ENCODE data around the gene NDRG4. TPM values are rescaled to one million over a fixed set of nuclear protein-coding genes. Genes with fewer than 3 reads are reported as not detected.

NDRG4 gene
- total RNA-seq, 2 experiments from 2014 or later, result 0.83 to 1.2 TPM

GRCh38 chr16:58532414-58532813 lies 32.5 kb downstream of the NDRG4 start:
- Mint-ChIP-seq H3K4me1 (peaks cover 4% of the 10 kb centered on the region), H3K9me3 (no peaks in the 10 kb centered on the region)
- CTCF ChIA-PET, result interaction anchor here (2.6 kb wide), 1 partner anchor 14 kb away, joined by 5 read pairs; no protein-coding TSS in a partner anchor

GRCh38 chr16:58533751-58534470 lies 34.0 kb downstream of the NDRG4 start:
- Mint-ChIP-seq H3K4me1 (peaks cover 15% of the 10 kb centered on the region), H3K27me3 (no peaks in the 10 kb centered on the region), H3K9me3 (no peaks in the 10 kb centered on the region), H3K36me3 (ENCODE audit: low read depth) (peaks cover 77% of the 10 kb centered on the region), H3K27ac (no peak overlapping the region), H3K4me3 (no peak overlapping the region)
- POLR2A ChIA-PET, result no interaction called here
- DNase-seq, result no peak
- CTCF ChIA-PET, result no interaction called here

More at GRCh38 chr16:58532414-58532813, 32.5 kb downstream of the NDRG4 start:
- Mint-ChIP-seq H3K36me3 (ENCODE audit: low read depth) (peaks cover 69% of the 10 kb centered on the region), H3K27me3 (no peaks in the 10 kb centered on the region), H3K4me3 (no peak overlapping the region), H3K27ac (no peak overlapping the region)
- no peak for DNase-seq
- POLR2A ChIA-PET, result interaction anchor here (0.8 kb wide), 1 partner anchor 12 kb away, joined by 3 read pairs; no protein-coding TSS in a partner anchor

GRCh38 chr16:58535100-58535499 lies 35.2 kb downstream of the NDRG4 start:
- Mint-ChIP-seq H3K4me1 (peaks cover 15% of the 10 kb centered on the region), H3K27ac (no peak overlapping the region), H3K9me3 (no peaks in the 10 kb centered on the region), H3K36me3 (ENCODE audit: low read depth) (peaks cover 84% of the 10 kb centered on the region), H3K27me3 (no peaks in the 10 kb centered on the region), H3K4me3 (no peak overlapping the region)
- no peak for DNase-seq
- CTCF ChIA-PET, result no interaction called here
- POLR2A ChIA-PET, result no interaction called here

DNA sequence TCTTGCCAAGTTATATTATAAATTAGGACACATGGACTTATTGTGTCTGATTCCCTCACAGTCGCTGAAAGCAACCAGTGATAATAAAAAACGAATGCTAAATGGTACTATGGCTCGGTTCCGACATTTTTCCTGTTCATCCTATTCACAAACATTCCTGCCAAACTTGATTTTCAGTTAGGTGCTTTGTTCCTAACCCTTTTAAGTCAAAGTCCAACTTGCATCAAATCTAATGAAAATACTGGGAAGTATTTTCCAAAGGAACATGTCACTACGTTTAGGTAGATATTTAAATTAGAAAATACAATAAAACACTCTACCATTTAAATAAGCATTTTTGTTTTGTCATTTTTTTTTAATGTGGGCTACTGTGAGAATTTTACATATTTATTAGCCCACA lies 36.3 kb downstream of the NDRG4 start:
- Mint-ChIP-seq H3K27me3 (no peaks in the 10 kb centered on the region), H3K9me3 (no peaks in the 10 kb centered on the region), H3K4me3 (no peak overlapping the region), H3K4me1 (peaks cover 15% of the 10 kb centered on the region), H3K27ac (no peak overlapping the region), H3K36me3 (ENCODE audit: low read depth) (peaks cover 80% of the 10 kb centered on the region)
- ChIA-PET CTCF (no interaction called here), POLR2A (no interaction called here)
- no peak for DNase-seq

DNA sequence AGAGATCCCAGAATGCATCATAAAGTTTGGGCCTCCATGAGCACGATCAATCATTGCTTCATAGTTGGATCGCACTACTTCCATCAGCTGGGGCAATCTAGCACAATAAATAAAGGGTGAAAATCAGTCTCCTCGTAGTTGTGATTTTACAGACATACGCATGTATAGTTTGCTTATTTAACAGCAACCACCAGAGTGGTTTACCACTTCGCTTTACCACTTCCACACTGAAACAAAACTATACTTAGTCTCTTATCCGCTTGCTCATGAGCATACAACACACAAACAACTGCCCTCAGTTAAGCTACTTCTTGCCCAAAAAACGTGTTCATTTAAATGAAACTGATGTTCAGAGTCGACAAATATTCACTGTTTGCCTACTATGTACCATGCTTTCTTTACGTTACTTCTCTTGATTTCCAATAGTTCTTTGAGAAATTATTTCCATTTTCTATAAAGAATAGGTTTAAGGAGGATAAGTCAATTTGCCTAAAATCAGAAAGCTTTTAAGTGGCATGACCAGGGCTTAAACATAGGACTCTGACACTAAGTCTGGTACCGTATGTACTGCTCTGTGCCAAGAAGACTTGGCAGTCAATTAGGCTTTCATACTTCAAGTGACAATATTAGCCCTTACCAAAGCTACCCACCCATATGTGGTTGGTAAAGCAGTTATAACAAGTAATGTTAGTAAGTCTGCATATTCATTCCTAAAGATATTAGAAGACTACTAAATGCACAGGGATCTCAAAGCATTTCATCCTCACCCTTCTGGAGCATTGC lies 37.4 kb downstream of the NDRG4 start:
- Mint-ChIP-seq H3K27ac (no peak overlapping the region), H3K4me3 (no peak overlapping the region), H3K9me3 (no peaks in the 10 kb centered on the region), H3K27me3 (no peaks in the 10 kb centered on the region), H3K4me1 (peaks cover 15% of the 10 kb centered on the region), H3K36me3 (ENCODE audit: low read depth) (peaks cover 80% of the 10 kb centered on the region)
- no peak for DNase-seq
- ChIA-PET CTCF (interaction anchor here (0.6 to 0.8 kb wide), 2 partner anchors 17 to 122 kb away, joined by 3 read pairs; no protein-coding TSS in a partner anchor), POLR2A (interaction anchor here (0.9 kb wide), 1 partner anchor 19 kb away, joined by 3 read pairs; no protein-coding TSS in a partner anchor)

- Mint-ChIP-seq H3K27ac (no peak overlapping the region), H3K4me1 (peaks cover 15% of the 10 kb centered on the region), H3K27me3 (no peaks in the 10 kb centered on the region), H3K4me3 (no peak overlapping the region), H3K9me3 (no peaks in the 10 kb centered on the region), H3K36me3 (ENCODE audit: low read depth) (peaks cover 87% of the 10 kb centered on the region)
- DNase-seq, result no peak
- POLR2A ChIA-PET, result no interaction called here
- CTCF ChIA-PET, result no interaction called here
Observed at GRCh38 chr16:58541711-58542110, 41.8 kb downstream of the NDRG4 start.

DNA sequence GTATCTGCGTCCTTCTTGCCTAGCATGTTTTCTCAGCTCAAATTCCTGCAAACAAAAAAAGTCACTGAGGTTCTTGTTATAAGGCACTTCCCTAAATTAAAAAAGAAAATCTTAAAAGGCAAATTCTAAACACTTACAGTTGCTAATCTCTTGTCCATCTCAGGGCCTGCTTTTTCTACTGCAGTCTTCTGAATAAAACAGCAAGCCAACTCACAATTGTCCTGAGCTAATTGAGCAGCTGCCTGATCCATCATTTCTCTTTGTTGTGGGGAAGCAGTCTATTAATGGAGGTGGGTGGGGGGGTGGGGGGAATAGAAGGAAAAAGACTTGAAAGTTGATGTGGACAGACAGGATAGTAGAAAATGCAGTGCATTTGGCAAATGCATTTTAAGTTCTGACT lies 42.3 kb downstream of the NDRG4 start:
- Mint-ChIP-seq H3K36me3 (ENCODE audit: low read depth) (peaks cover 87% of the 10 kb centered on the region), H3K27me3 (no peaks in the 10 kb centered on the region), H3K4me1 (peaks cover 12% of the 10 kb centered on the region), H3K9me3 (no peaks in the 10 kb centered on the region), H3K27ac (no peak overlapping the region), H3K4me3 (no peak overlapping the region)
- ChIA-PET POLR2A (no interaction called here), CTCF (no interaction called here)
- no peak for DNase-seq

- POLR2A ChIA-PET, result interaction anchor here (1.2 kb wide), 1 partner anchor 30 kb away, joined by 4 read pairs; no protein-coding TSS in a partner anchor
- H3K4me1 Mint-ChIP-seq, result peaks cover under 1% of the 10 kb centered on the region
- no peak for DNase-seq
- H3K27me3 Mint-ChIP-seq, result no peaks in the 10 kb centered on the region
- no peak overlapping the region for H3K27ac Mint-ChIP-seq
- no peaks in the 10 kb centered on the region for H3K9me3 Mint-ChIP-seq
- H3K36me3 Mint-ChIP-seq (ENCODE audit: low read depth), result peaks cover 87% of the 10 kb centered on the region
- no peak overlapping the region for H3K4me3 Mint-ChIP-seq
- CTCF ChIA-PET, result no interaction called here
Observed at GRCh38 chr16:58543685-58544084, 43.7 kb downstream of the NDRG4 start.

DNA sequence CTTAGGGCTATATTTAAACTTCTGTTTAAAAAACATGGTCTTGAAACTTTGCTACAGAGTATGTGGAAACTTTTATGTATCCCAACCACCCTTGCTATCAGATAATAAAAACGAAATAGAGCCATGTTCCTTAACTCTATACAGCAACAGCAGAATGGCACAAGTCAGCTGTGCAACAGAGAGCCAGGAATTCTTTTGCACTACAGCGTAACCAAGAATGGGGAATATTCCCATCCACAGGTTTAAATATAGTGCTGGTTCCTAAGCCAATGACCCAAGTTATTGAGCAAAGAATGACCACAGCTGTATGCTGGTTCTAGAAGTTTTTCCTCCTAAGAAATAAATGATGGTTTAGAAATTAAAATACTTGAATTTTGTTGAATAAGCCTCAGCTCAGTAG lies 48.4 kb downstream of the NDRG4 start:
- Mint-ChIP-seq H3K4me3 (no peak overlapping the region), H3K27ac (no peak overlapping the region), H3K4me1 (no peaks in the 10 kb centered on the region), H3K36me3 (ENCODE audit: low read depth) (peaks cover 88% of the 10 kb centered on the region), H3K9me3 (no peaks in the 10 kb centered on the region), H3K27me3 (no peaks in the 10 kb centered on the region)
- ChIA-PET CTCF (interaction anchor here (0.7 kb wide), 1 partner anchor 49 kb away, joined by 4 read pairs; no protein-coding TSS in a partner anchor), POLR2A (no interaction called here)
- DNase-seq, result no peak

DNA sequence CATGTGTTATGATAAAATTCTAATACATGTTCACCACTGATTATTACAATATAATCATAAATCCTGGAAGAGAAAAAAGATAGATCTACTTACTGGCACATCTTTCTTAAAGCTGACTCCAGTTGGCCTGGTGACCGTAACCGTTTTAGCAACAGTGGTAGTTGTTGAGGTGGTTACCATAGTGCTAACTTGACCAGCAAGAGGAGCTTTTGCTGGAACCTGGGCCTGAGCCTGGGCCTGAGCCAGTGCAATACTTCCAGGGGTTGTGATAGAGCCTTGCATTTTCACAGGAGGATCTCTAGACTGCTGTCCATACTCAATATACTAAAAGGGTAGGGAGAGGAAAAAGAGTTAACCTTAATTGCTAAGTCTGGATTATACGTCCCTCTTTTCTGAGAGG lies 51.6 kb downstream of the NDRG4 start:
- no peaks in the 10 kb centered on the region for H3K9me3 Mint-ChIP-seq
- ChIA-PET POLR2A (no interaction called here), CTCF (no interaction called here)
- H3K27me3 Mint-ChIP-seq, result no peaks in the 10 kb centered on the region
- peaks cover 88% of the 10 kb centered on the region for H3K36me3 Mint-ChIP-seq (ENCODE audit: low read depth)
- no peaks in the 10 kb centered on the region for H3K4me1 Mint-ChIP-seq
- H3K27ac Mint-ChIP-seq, result no peak overlapping the region
- no peak for DNase-seq
- no peak overlapping the region for H3K4me3 Mint-ChIP-seq

- Mint-ChIP-seq H3K4me1 (no peaks in the 10 kb centered on the region), H3K27me3 (no peaks in the 10 kb centered on the region), H3K36me3 (ENCODE audit: low read depth) (peaks cover 67% of the 10 kb centered on the region), H3K9me3 (no peaks in the 10 kb centered on the region), H3K27ac (no peak overlapping the region), H3K4me3 (no peak overlapping the region)
- ChIA-PET CTCF (no interaction called here), POLR2A (interaction anchor here (1.6 kb wide), 1 partner anchor 32 kb away, joined by 3 read pairs; no protein-coding TSS in a partner anchor)
- no peak for DNase-seq
Observed at GRCh38 chr16:58556678-58557077, 56.7 kb downstream of the NDRG4 start.
